ENCODE data around the gene SPTLC2. TPM values are rescaled to one million over a fixed set of nuclear protein-coding genes. Genes with fewer than 3 reads are reported as not detected.
A peak's percentile ranks its signal among the peaks of the same experiment; 100 is the strongest.
"Not testable (repeated sequence)": the region's sequence is repeated elsewhere in the genome, so short reads cannot be mapped to it uniquely, and the experiment has no call there.

The SPTLC2 gene
- total RNA-seq, 1 donor from 2014 or later = 60.2 TPM

DNA sequence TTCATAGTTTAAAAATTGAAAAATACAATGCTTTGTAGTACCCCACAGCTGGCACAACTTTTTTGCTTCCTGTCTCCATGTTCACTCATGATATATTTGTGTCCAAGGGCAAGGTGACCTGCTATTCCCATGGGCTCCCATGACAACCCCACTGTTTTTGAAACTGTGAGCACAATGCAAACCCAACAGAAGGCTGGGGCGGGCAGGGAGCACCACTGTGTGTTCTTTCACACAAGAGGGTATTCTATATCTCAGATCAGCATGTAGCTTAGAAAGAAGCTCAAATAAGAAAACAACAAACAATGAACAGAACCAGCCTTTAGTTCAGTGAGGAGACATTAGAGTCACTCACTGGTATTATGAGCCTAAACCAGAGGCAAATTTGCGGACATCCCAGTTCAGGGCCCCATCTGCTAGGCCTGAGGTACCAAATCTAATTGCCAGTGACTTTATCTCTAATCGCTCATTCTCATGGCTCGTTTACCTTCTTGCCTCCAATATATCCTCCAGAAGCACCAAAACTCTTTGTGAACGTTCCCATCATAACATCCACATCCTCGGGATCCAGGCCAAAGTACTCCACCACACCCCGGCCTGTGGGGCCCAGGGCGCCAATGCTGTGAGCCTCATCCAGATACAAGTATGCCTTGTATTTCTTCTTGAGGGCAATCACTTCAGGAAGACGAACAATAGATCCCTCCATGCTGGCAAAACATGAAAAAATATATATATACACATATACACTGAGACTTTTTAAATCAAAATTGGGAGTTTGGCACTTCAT, 61.4 kb downstream of the SPTLC2 start:
- peak; percentile 69 to 77 for DNase-seq (ENCODE audit: low read depth in 2 of 2)

- DNase-seq (ENCODE audit: low read depth in 2 of 2) = peak in 1 of 2 donors; percentile 53
These were observed 62.2 kb downstream of the SPTLC2 start for GRCh38 chr14:77554207-77554606.

GRCh38 chr14:77549451-77549850, 67.0 kb downstream of the SPTLC2 start:
- DNase-seq (ENCODE audit: low read depth in 2 of 2) = no peak

DNA sequence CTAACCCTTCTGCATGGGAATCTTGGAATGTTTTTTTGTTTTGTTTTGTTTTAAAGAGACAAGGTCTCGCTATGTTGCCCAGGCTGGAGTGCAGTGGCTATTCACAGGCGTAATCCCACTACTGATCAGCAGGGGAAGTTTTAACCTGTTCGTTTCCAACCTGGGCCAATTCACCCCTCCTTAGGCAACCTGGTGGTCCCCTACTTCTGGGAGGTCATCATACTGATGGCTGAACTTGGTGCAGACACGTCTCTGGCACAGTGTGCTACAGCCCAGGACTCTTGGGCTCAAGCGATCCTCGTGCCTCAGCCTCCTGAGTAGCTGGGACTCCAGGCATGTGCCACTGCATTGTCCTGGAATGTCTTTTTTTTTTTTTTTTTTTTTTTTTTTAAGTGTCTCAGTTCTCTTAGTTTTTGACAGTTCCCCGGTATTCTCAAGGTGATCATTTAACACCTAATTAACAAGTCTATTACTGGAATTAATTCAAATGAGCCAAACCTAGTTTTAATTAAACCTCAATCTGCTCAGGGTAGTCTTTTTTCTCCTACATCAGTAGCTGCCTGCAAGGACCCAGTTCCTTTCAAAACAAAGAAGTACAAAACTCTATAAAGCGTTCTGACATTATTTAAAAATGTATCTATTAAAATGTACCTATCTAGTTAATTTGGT, 68.8 kb downstream of the SPTLC2 start:
- no peak for DNase-seq (ENCODE audit: low read depth in 2 of 2)

GRCh38 chr14:77545171-77545570, 71.3 kb downstream of the SPTLC2 start:
- not testable (repeated sequence) for DNase-seq (ENCODE audit: low read depth in 2 of 2)

GRCh38 chr14:77544571-77544970, 71.9 kb downstream of the SPTLC2 start:
- no peak for DNase-seq (ENCODE audit: low read depth in 2 of 2)

- DNase-seq (ENCODE audit: low read depth in 2 of 2) = no peak
These were observed 72.7 kb downstream of the SPTLC2 start for GRCh38 chr14:77543637-77544334.

DNA sequence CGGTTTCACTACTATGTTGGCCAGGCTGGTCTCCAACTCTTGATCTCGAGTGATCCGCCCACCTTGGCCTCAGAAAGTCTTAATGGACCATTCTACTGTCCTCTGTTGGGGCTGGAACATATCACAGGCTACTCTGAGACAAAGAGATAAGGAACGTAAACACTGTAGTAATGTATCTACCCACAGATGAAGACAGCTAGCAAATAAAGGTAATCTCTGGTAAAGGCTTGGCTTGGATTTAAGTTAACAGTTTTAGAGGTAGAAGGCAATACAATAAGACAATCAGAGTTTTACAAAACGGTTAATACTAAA, 73.2 kb downstream of the SPTLC2 start:
- peak in 1 of 2 donors; percentile 29 for DNase-seq (ENCODE audit: low read depth in 2 of 2)

DNA sequence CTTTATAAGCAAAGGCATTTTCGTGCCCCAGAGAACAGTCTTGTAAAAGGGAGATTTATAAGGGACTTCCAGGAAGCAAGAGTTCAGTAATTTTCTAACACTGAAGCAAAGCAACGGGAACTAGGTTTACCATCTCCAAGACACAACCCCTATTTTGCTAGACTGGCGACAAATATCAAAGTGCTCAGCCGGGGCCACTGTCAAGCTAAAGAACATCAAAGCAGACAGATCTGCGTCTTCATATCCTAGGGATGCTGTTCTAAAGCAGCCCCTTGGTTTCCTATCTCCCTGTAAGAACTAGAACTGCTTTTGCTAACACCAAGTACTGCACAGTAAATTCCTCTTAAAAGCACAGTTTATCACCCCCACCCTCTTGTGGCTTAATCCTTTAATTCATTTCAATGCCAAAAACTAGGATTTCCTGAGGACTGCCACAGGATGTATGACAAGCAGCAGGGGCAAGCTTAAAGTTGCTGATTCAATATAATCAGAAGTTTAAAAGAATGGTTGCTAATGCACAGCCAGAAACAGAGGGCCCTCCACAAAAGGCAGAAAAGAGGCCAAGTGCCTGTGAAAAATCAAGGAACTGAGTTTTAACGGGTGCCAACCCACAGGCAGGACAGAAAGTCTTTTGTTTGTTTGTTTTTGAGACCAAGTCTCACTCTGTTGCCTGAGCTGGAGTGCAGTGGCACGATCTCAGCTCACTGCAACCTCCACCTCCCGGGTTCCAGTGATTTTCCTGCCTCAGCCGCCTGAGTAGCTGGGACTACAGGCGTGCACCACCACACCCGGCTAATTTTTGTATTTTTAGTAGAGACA, 73.8 kb downstream of the SPTLC2 start:
- DNase-seq (ENCODE audit: low read depth in 2 of 2) = peak; percentile 57 to 83

GRCh38 chr14:77541905-77542304, 74.5 kb downstream of the SPTLC2 start:
- DNase-seq (ENCODE audit: low read depth in 2 of 2) = no peak

GRCh38 chr14:77536951-77537350, 79.5 kb downstream of the SPTLC2 start:
- not testable (repeated sequence) for DNase-seq (ENCODE audit: low read depth in 2 of 2)

DNA sequence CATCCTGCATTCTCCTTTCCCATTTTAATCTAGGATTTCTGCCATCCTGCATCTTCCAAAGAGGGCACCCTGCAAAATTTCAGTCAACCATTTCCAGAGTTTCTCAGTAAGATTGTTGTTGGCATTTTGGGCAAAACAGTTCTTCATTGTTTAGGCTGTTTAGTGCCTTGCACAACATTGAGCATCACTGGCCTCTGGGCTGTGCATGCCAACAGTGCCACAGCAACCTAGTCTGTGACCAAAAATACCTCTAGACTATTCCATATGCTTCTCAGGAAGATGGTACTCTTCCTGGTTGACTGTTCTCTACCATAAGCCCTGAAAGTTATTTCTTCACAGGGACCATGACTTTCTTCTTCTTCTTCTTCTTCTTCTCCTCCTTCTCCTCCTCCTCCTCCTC, 85.4 kb downstream of the SPTLC2 start:
- DNase-seq (ENCODE audit: low read depth in 2 of 2) = no peak

GRCh38 chr14:77529963-77530362, 86.5 kb downstream of the SPTLC2 start:
- DNase-seq (ENCODE audit: low read depth in 2 of 2) = no peak

DNA sequence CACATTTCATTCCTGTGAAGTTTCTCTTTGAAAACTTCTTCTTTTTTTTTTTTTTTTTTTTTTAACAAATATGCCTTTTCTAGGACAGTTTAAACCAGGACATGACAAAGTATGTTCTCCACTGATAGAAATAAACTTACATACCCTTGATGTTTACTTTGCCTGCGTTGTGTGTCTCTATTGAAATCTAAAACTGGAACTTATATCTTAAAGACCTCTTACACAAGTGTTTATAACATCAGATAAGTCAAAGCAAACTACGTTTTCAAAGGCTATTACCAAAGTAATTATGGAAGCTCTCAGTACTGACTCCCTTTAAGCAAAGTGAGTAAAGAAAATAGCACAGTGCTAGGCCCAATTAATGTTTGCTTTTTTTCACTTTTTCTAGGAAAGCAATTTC, 87.2 kb downstream of the SPTLC2 start:
- no peak for DNase-seq (ENCODE audit: low read depth in 2 of 2)

DNA sequence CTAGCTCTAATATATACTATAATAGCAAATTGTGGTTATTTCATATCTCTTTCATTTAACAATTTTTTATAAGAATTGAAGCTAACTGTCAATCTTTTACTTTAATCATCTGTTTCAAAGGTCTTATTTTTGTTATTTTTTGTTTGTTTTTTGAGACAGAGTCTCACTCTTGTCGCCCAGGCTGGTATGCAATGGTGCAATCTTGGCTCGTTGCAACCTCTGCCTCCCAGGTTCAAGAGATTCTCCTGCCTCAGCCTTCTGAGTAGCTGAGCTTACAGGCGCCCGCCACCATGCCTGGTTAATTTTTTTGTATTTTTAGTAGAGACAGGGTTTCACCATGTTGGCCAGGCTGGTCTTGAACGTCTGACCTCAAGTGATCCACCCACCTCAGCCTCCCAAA, 87.7 kb downstream of the SPTLC2 start:
- DNase-seq (ENCODE audit: low read depth in 2 of 2) = not testable (repeated sequence)

DNA sequence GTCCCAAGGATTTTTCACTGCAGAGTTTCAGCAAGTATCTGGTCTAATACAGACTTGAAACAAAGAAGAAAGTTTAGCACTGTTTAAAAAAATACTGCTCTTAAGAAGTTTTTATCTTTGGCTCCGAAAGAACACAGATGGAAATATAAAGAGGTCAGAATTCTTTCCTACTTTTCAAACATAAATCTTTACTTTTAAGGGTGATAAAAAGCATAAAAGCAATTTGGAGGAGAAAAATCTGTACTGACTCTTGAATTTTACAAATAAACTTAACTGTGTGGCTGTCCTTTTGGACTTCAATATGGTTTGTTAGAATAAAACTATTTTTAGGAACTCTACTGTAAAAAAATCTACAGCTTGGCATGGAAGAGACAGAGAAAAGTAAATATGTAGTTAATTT, 90.2 kb downstream of the SPTLC2 start:
- DNase-seq (ENCODE audit: low read depth in 2 of 2) = no peak

- no peak for DNase-seq (ENCODE audit: low read depth in 2 of 2)
These were observed 91.9 kb downstream of the SPTLC2 start for GRCh38 chr14:77524536-77524935.

GRCh38 chr14:77523109-77523508, 93.3 kb downstream of the SPTLC2 start:
- peak in 1 of 2 donors; percentile 3 for DNase-seq (ENCODE audit: low read depth in 2 of 2)

- DNase-seq (ENCODE audit: low read depth in 2 of 2) = no peak
These were observed 95.9 kb downstream of the SPTLC2 start for GRCh38 chr14:77520555-77520954.

DNA sequence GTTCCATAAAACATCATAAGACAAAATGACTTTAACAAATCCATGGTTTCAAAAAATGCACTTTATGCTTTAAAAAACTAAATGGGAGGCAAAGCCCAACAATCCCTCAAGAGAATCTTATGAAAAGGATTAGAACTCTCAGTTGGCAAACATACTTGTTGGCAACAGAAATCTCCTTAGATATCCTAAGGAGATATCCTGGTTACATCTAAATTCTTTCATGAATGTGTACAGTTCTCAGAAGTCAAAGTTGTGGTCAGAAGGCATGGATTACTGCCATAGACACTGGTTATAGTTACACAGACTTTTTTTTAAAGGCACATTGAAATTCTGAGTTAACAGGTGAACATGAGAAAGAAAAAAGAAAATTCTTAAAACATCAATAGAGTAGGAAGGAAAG, 100.3 kb downstream of the SPTLC2 start:
- DNase-seq (ENCODE audit: low read depth in 2 of 2) = no peak

DNA sequence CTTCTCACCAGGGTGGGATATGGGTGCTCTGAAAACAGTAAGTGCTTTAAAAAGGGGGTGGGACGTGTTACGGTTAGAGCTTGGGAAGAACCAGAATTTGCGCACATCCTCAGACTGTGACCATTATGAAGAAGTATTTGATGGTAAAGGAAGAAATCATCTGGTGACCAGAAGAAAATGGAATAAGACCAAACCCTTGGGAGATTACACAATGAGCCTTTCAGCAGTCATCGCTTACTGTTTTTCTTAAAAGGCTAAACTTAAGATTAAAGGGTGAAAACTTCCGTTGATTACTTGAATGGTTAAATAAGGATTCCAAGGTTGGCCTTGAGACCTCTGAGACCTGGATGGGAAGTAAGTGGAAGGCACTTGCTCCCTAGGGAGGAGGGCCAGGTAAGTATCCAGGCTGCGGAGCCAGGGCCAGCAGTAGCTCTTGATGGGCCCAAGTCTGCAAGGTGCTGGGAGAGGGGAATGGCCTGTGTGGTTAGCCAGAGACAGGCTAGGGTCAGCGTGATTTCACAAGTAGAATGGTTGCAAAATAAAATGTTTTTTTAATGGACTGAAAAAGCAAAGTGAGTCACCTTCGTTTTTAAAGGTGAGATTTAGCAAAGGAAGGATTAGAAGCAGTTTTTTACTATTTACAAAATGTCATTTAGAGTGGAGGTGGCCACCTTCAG, 104.8 kb downstream of the SPTLC2 start:
- no peak for DNase-seq (ENCODE audit: low read depth in 2 of 2)
